ENCODE measurements around the gene FJX1. TPM values are rescaled to one million over a fixed set of nuclear protein-coding genes. Genes with fewer than 3 reads are reported as not detected.
A peak's percentile ranks its signal among the peaks of the same experiment; 100 is the strongest.

FJX1 gene
- total RNA-seq, 1 experiment from 2014 or later, result 13.7 TPM

GRCh38 chr11:35590412-35590811, 27.8 kb upstream of the FJX1 start:
- DNase-seq (ENCODE audit: low read depth, low spot score), result no peak

DNA sequence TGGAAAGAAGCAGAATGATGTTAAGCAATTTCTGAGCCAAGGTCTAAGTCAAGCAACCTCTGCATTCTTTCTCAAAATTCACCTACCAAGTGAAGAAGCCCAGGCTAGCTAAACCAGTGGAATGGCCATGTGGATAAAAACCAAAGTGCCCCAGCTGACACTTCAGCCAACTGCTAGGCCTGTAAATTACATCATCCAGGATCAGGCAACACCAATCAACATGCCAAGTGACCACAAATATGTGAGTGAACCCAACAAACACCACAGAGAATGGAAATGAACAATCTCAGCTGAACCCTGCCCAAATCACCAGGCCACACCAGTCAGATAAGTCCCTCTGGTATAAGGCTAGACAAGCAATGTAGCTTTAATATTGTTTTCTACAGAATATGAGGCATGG, 25.1 kb upstream of the FJX1 start:
- H3K36me3 ChIP-seq (ENCODE audit: control insufficient read depth in 1 of 2, insufficient read depth in 2 of 2, low read length in 2 of 2), result no peaks in the 10 kb centered on the region
- no peak overlapping the region for H3K4me3 ChIP-seq (replicated peaks in 1 of 2; ENCODE audit: low read depth in 1 of 2, low read length in 2 of 2)
- TF ChIP-seq JUND (IDR thresholded peaks at IDR 0.05) (no peak), CEBPB (IDR thresholded peaks at IDR 0.05; ENCODE audit: low read depth) (no peak), SRF (IDR thresholded peaks at IDR 0.05; ENCODE audit: low read depth) (no peak)
- ChIA-PET CTCF (no interaction called here), POLR2A (no interaction called here), RAD21 (ENCODE audit: low non-redundant PET in 1 of 2, low total read pairs in 2 of 2, uncharacterized antibody in 2 of 2, unreplicated experiment in 2 of 2) (no interaction called here)
- DNase-seq (ENCODE audit: low read depth, low spot score) (no peak), ATAC-seq (peak; percentile 63)
- no peaks in the 10 kb centered on the region for H4K20me1 ChIP-seq (ENCODE audit: insufficient read depth)
- peaks cover 0 to 5% of the 10 kb centered on the region in 2 experiments; a peak in 1 of 4 replicates for H3K4me1 ChIP-seq (ENCODE audit: control insufficient read depth in 1 of 2, insufficient read depth in 2 of 2, low read length in 2 of 2)
- H3K9ac ChIP-seq (ENCODE audit: low read length), result no peak overlapping the region
- intact Hi-C loops (cut with micrococcal nuclease), result no loop called here
- H3K27ac ChIP-seq (ENCODE audit: low read depth, low read length), result no peak overlapping the region
- H3K79me2 ChIP-seq (ENCODE audit: insufficient read depth, low read length), result no peaks in the 10 kb centered on the region
- no peaks in the 10 kb centered on the region for H3K9me2 ChIP-seq (ENCODE audit: insufficient read depth)
- H3K9me3 ChIP-seq (ENCODE audit: control insufficient read depth in 1 of 2, insufficient read depth in 1 of 2, low read depth in 1 of 2, low read length in 2 of 2), result no peaks in the 10 kb centered on the region
- 0 out of 2 replicates have a peak overlapping the region, but pooled peaks have one; percentile 12 for H3K4me2 ChIP-seq (ENCODE audit: low read length)
- no TSS peak for BruUV-seq (replicated peaks)
- H3K27me3 ChIP-seq (ENCODE audit: insufficient read depth, low read length), result 0 out of 2 replicates have a peak, but pooled peaks cover 12% of the 10 kb centered on the region
- no peak overlapping the region for H2AFZ ChIP-seq (ENCODE audit: low read depth, low read length, poor library complexity, severe bottlenecking)

More at GRCh38 chr11:35590412-35590811, 27.8 kb upstream of the FJX1 start:
- POLR2A ChIA-PET, result no interaction called here
- no peak for ATAC-seq
- no peak for TF ChIP-seq JUND (IDR thresholded peaks at IDR 0.05)
- TF ChIP-seq CBX3 (IDR thresholded peaks at IDR 0.05; ENCODE audit: low read depth), result no peak
- TF ChIP-seq, protein P1, sequence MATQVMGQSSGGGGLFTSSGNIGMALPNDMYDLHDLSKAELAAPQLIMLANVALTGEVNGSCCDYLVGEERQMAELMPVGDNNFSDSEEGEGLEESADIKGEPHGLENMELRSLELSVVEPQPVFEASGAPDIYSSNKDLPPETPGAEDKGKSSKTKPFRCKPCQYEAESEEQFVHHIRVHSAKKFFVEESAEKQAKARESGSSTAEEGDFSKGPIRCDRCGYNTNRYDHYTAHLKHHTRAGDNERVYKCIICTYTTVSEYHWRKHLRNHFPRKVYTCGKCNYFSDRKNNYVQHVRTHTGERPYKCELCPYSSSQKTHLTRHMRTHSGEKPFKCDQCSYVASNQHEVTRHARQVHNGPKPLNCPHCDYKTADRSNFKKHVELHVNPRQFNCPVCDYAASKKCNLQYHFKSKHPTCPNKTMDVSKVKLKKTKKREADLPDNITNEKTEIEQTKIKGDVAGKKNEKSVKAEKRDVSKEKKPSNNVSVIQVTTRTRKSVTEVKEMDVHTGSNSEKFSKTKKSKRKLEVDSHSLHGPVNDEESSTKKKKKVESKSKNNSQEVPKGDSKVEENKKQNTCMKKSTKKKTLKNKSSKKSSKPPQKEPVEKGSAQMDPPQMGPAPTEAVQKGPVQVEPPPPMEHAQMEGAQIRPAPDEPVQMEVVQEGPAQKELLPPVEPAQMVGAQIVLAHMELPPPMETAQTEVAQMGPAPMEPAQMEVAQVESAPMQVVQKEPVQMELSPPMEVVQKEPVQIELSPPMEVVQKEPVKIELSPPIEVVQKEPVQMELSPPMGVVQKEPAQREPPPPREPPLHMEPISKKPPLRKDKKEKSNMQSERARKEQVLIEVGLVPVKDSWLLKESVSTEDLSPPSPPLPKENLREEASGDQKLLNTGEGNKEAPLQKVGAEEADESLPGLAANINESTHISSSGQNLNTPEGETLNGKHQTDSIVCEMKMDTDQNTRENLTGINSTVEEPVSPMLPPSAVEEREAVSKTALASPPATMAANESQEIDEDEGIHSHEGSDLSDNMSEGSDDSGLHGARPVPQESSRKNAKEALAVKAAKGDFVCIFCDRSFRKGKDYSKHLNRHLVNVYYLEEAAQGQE (IDR thresholded peaks at IDR 0.05; ENCODE audit: low read depth), result no peak
- no peaks in the 10 kb centered on the region for H4K20me1 ChIP-seq (ENCODE audit: insufficient read depth)
- no peaks in the 10 kb centered on the region for H3K9me3 ChIP-seq (ENCODE audit: control insufficient read depth in 1 of 2, insufficient read depth in 1 of 2, low read depth in 1 of 2, low read length in 2 of 2)
- H3K4me3 ChIP-seq (replicated peaks in 1 of 2; ENCODE audit: low read depth in 1 of 2, low read length in 2 of 2), result no peak overlapping the region
- no peaks in the 10 kb centered on the region for H3K36me3 ChIP-seq (ENCODE audit: control insufficient read depth in 1 of 2, insufficient read depth in 2 of 2, low read length in 2 of 2)
- CTCF ChIA-PET, result interaction anchor here (1.1 to 1.3 kb wide), 2 partner anchors 104 to 232 kb away, joined by 3 read pairs; no protein-coding TSS in a partner anchor
- no peak overlapping the region for H3K4me2 ChIP-seq (ENCODE audit: low read length)
- H3K27me3 ChIP-seq (ENCODE audit: insufficient read depth, low read length), result peaks cover 12% of the 10 kb centered on the region; the same call in 1 of the 2 replicates
- RAD21 ChIA-PET (ENCODE audit: low non-redundant PET in 1 of 2, low total read pairs in 2 of 2, uncharacterized antibody in 2 of 2, unreplicated experiment in 2 of 2), result no interaction called here
- no peaks in the 10 kb centered on the region for H3K9me2 ChIP-seq (ENCODE audit: insufficient read depth)
- no peak overlapping the region for H3K27ac ChIP-seq (ENCODE audit: low read depth, low read length)
- H3K9ac ChIP-seq (ENCODE audit: low read length), result no peak overlapping the region
- H3K4me1 ChIP-seq (ENCODE audit: control insufficient read depth in 1 of 2, insufficient read depth in 2 of 2, low read length in 2 of 2), result peaks cover 0 to 5% of the 10 kb centered on the region in 2 experiments; a peak in 1 of 4 replicates
- no peak overlapping the region for H2AFZ ChIP-seq (ENCODE audit: low read depth, low read length, poor library complexity, severe bottlenecking)
- no TSS peak for BruUV-seq (replicated peaks)
- intact Hi-C loops (cut with micrococcal nuclease), result no loop called here
- H3K79me2 ChIP-seq (ENCODE audit: insufficient read depth, low read length), result no peaks in the 10 kb centered on the region
